ENCODE results near the gene SMYD3. TPM values are rescaled to one million over a fixed set of nuclear protein-coding genes. Genes with fewer than 3 reads are reported as not detected.

Gene SMYD3
- total RNA-seq, 1 donor from 2014 or later: 29.3 TPM

DNA sequence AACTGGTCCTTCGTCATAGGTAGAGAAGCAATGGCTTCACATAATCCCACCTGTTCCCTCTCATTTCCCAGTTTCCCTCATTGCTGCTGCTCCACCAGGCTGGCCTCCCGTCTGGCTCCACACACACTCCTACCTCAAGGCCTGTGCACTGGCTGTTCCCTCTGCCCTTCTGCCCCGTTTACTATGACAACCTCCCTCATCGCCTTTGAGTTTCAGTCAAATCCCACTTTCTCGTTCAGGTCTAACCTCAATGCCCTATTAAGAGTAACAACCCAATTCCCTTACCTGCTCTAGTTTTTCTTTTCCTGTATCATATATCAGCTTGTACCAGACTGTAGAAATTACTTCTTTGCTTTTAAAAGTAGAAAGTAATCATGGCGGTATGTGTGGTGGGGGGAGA is 589.7 kb downstream of the SMYD3 start:
- H3K9me3 Mint-ChIP-seq (ENCODE audit: low read depth): peaks cover 3% of the 10 kb centered on the region
- H3K27ac Mint-ChIP-seq (ENCODE audit: unreplicated experiment): no peak overlapping the region
- no peak overlapping the region for H3K4me3 Mint-ChIP-seq (ENCODE audit: unreplicated experiment)
- peaks cover 3% of the 10 kb centered on the region for H3K4me1 Mint-ChIP-seq (ENCODE audit: low read depth)
- H3K27me3 Mint-ChIP-seq (ENCODE audit: low read depth): no peaks in the 10 kb centered on the region
- TF ChIP-seq, protein P1, sequence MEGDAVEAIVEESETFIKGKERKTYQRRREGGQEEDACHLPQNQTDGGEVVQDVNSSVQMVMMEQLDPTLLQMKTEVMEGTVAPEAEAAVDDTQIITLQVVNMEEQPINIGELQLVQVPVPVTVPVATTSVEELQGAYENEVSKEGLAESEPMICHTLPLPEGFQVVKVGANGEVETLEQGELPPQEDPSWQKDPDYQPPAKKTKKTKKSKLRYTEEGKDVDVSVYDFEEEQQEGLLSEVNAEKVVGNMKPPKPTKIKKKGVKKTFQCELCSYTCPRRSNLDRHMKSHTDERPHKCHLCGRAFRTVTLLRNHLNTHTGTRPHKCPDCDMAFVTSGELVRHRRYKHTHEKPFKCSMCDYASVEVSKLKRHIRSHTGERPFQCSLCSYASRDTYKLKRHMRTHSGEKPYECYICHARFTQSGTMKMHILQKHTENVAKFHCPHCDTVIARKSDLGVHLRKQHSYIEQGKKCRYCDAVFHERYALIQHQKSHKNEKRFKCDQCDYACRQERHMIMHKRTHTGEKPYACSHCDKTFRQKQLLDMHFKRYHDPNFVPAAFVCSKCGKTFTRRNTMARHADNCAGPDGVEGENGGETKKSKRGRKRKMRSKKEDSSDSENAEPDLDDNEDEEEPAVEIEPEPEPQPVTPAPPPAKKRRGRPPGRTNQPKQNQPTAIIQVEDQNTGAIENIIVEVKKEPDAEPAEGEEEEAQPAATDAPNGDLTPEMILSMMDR (IDR thresholded peaks at IDR 0.05): no peak
- no peak for DNase-seq (ENCODE audit: low spot score)
- peaks cover 9% of the 10 kb centered on the region for H3K36me3 Mint-ChIP-seq (ENCODE audit: low read depth)

- Mint-ChIP-seq H3K27ac (ENCODE audit: unreplicated experiment) (no peak overlapping the region), H3K9me3 (ENCODE audit: low read depth) (peaks cover 3% of the 10 kb centered on the region)
These were observed 591.2 kb downstream of the SMYD3 start for GRCh38 chr1:245915841-245916240.

DNA sequence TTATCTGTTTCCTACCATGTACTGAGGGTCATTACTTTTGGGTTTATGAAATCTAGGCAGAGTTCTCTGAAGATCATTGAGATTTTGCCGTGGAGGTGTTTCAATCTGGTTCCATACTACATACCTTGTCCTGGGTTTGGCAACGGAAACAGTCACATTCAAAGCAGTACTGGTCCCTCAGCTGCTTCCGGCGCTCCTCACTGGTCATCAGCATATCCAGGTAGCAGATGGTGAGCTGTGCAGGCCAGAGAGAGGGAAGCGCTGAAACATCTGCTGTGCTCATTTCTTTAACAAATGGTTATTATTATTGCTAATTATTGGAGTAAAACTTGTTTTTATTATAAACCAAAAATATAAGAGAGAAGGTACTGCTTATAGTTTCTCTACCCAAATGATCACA is 591.7 kb downstream of the SMYD3 start:
- TF ChIP-seq, protein P1 (IDR thresholded peaks at IDR 0.05): no peak
- Mint-ChIP-seq H3K4me1 (ENCODE audit: low read depth) (peaks cover 1% of the 10 kb centered on the region), H3K27me3 (ENCODE audit: low read depth) (no peaks in the 10 kb centered on the region), H3K9me3 (ENCODE audit: low read depth) (peaks cover 1% of the 10 kb centered on the region), H3K36me3 (ENCODE audit: low read depth) (peaks cover 9% of the 10 kb centered on the region), H3K27ac (ENCODE audit: unreplicated experiment) (no peak overlapping the region), H3K4me3 (ENCODE audit: unreplicated experiment) (no peak overlapping the region)
- no peak for DNase-seq (ENCODE audit: low spot score)

More at GRCh38 chr1:245915841-245916240, 591.2 kb downstream of the SMYD3 start:
- Mint-ChIP-seq H3K4me1 (ENCODE audit: low read depth) (peaks cover 3% of the 10 kb centered on the region), H3K27me3 (ENCODE audit: low read depth) (no peaks in the 10 kb centered on the region), H3K36me3 (ENCODE audit: low read depth) (peaks cover 9% of the 10 kb centered on the region), H3K4me3 (ENCODE audit: unreplicated experiment) (no peak overlapping the region)
- DNase-seq (ENCODE audit: low spot score): no peak
- TF ChIP-seq, protein P1 (IDR thresholded peaks at IDR 0.05): no peak

DNA sequence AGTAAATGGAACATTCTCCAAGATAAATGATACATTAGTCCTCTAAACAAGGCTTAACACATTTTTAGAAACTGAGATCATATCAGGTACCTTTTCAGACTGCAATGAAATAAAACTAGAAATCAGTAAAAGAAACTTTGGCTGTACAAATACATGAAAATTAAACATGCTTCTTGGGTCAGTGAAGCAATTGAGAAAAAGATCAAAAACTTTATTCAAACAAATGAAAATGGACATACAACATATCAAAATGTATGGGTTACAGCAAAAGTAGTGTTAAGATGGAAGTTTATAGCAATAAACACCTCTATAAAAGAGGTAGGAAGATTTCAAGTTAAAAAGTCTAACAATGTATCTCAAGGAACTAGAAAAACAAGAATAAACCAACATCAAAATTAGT is 598.5 kb downstream of the SMYD3 start:
- H3K36me3 Mint-ChIP-seq (ENCODE audit: low read depth): peaks cover 3% of the 10 kb centered on the region
- no peaks in the 10 kb centered on the region for H3K9me3 Mint-ChIP-seq (ENCODE audit: low read depth)
- no peaks in the 10 kb centered on the region for H3K27me3 Mint-ChIP-seq (ENCODE audit: low read depth)
- H3K4me3 Mint-ChIP-seq (ENCODE audit: unreplicated experiment): no peak overlapping the region
- TF ChIP-seq, protein P1 (IDR thresholded peaks at IDR 0.05): no peak
- DNase-seq (ENCODE audit: low spot score): no peak
- no peaks in the 10 kb centered on the region for H3K4me1 Mint-ChIP-seq (ENCODE audit: low read depth)
- no peak overlapping the region for H3K27ac Mint-ChIP-seq (ENCODE audit: unreplicated experiment)

DNA sequence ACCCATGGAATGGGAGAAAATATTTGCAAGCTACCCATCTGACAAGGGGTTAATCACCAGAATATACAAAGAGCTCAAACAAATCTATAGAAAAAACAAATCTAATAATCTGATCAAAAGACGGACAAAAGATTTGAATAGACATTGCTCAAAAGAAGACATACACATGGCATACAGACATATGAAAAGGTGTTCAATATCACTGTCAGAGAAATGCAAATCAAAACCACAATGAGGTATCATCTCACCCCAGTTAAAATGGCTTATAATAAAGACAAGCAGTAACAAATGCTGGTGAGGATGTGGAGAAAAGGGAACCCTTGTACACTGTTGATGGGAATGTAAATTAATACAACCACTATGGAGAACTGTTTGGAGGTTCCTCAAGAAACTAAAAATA is 600.9 kb downstream of the SMYD3 start:
- TF ChIP-seq, protein P1 (IDR thresholded peaks at IDR 0.05): no peak
- H3K36me3 Mint-ChIP-seq (ENCODE audit: low read depth): no peaks in the 10 kb centered on the region
- no peaks in the 10 kb centered on the region for H3K9me3 Mint-ChIP-seq (ENCODE audit: low read depth)
- H3K27ac Mint-ChIP-seq (ENCODE audit: unreplicated experiment): no peak overlapping the region
- no peaks in the 10 kb centered on the region for H3K27me3 Mint-ChIP-seq (ENCODE audit: low read depth)
- no peak for DNase-seq (ENCODE audit: low spot score)
- no peaks in the 10 kb centered on the region for H3K4me1 Mint-ChIP-seq (ENCODE audit: low read depth)
- no peak overlapping the region for H3K4me3 Mint-ChIP-seq (ENCODE audit: unreplicated experiment)
